Kidney tubule cell (primary cell): ENCODE measurements around the gene ITGB1.

Source experiments
- DNase-seq: peaks from one replicate; pipeline ENCODE4 v3.0.0-alpha.2; 2018; ENCODE audit warnings: low spot score

The ITGB1 gene

DNA sequence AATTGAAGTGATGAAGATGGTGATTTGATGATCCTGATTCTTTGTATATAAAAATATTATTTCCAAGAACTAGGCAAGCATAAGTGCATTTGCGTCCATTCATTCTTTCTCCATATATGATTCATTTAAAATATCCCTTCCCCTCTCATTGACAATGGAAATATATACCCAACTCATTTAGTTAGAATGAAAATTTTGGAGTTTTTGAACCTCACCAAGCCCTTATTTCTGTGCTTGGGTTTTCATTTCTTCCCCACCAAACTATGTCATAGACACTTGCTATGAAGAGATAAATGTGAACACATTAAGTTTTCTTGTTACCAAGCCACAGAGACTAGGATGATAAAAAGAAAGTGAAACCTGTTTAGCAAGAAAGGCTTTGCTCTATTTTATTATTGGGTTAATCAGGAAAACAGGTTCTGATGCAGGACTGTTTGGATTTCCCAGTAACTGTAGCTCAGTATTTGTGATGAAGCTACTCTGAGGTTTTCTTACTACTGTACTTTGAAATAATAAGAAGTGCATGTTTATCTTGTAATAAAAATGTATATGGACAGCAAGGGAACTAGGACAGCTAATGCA, 68.3 kb downstream of the ITGB1 start:
- DNase-seq: no peak

DNA sequence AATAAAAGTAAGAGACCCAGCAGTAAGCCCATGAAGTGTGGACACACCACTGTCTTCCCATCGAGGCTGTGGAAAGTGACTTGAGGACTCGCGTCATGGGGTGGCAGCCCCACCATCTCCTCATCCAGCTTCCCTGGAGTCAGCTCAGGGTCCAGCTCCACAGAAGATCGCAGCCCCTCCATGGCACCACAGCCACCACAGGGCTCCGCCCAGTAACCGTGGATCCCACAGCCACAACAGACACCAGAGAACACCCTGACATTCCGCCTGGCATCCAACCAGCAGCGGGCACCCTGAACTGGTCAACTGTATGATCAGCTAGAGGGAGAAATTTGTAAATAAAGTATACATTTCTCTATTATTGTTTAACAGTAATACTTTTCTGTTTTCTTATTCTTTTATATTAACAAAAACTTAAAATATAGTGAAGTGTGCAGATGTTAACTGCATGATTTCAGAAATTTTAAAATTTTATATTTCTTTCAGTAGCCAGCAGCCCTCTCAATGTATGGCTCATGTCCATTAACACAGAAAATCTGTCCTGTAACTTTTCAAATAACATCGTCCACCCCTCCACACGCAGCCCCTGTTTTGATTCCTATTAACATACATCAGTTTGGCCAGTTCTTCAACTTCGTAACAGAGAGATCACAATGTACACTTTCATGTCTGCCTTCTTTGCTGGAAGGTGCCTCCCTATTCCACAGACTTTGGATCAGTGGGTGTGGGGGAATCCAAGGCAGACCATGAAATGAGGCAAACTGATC, 69.7 kb downstream of the ITGB1 start:
- no peak for DNase-seq

DNA sequence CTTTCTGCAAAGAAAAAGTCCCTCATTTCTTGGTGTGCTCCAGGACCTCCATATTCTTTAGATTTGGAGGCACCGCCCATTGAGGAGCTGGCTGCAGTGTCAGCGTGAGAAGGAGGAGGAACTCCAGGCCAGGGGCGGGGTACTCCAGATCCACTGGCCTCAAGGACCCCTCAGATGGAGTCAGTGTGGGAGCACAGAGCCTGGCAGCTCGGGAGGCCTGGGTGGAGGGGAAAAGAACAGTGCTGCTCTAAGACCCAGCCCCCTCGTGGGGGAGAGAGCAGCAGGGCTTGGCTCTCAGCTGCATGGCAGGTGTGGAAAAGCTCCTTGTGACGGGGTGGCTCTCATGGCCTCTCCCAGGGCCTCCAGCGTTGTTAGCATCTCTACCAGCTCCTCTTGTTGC, 70.5 kb downstream of the ITGB1 start:
- no peak for DNase-seq

DNA sequence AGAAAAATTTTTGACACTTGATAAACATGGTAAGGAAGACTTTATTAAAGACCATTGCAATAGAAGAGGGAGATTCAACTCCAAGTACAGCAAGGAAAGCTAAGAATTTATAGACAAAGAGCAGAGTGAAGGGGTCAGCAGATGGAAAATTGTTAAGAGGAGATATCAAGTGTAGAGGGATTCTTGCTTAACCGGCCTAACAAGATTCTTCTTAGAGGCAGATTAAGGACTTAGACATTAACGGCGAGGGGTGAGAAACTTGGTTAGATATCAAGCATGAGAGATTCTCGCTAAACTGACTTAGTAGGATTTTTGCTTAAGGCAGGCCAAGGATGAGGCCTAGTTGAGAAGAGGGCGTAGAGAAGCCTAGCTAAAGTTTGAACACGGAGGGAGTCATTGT, 76.0 kb downstream of the ITGB1 start:
- no peak for DNase-seq

DNA sequence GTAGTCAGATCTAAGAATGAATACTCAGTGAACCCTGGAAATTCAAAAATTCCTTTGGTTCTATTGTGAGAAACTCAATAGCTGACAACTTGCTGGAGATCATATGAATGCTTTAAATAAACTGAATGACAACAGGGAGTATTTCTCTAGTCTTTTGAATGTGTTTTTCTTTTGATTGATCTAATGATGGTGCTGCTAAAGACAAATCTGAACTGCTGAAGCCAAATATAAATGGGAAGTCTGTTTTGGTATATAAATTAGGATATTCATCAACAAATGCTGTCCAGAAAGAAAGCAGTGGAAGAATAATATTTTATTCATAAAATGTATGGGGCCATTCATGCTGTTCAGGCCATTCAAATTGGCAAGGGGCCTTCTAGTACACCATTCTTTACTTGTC, 79.4 kb downstream of the ITGB1 start:
- no peak for DNase-seq

DNA sequence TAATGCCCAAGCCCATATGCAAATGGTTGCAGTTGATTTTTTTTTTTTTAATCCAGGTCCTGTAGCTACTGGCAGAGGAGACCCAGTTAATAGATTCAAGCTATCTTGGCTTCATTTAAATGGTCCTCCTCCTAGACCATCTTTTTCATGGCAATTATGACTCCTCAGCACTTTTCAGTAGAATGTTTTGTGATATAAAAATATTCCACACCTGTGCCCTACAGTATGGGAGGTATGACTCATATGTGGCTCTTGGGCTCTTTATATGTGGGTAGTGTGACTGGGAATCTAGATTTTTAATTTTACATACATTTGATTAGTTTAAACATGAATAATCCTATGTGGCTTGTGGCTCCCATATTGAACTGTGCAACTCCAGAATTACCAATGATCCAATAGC, 80.1 kb downstream of the ITGB1 start:
- DNase-seq: no peak

DNA sequence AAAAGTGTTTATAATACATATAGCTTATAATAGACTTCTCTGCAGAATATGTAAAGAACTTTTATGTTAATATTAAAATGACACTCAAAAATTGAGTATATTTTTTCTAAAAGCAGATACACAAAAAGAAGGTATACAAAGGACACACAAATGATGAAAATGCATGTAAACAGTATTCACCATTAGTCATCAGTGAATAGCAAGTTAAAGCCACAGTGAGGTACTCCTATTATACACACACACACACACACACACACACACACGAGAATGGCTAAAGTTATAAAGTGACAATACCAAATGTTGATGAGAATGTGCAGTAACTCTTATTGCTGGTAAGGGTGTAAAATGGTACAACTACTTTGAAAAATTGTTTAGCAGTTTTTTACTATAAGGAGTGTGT, 92.9 kb downstream of the ITGB1 start:
- DNase-seq: no peak

DNA sequence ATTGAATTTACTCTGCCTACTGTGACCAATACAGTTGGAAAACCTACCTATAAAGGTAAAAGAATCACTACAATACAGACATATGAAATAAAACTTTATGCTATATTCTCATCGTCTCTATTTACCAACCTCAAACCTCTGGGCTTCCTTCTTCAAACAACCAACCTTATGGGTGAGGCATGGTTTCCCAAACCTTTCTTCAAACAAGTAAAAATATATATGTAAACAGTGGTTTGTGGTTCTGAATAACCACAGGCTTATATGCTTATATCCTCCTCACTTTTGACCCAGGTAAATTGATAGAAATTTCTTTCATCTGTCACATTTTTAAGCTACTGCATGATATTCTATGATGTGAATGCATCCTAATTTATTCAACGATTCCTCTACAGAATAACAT, 103.6 kb downstream of the ITGB1 start:
- no peak for DNase-seq

DNA sequence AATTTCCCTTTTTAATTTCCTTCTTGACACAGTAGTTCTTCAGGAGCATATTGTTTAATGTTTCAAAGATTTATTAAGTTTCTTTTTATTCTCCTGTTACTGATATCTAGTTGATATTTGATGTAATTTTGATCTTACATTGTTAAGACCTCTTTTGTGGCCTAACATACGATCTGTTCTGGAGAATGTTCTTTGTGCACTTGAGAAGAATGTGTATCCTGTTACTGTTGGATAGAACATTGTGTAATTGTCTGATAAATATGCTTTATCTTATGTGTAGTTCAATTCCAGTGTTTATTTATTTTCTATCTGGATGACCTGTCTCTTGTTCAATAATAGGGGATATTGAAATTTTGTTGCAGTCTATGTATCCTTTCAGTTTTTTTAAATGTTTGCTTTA, 106.7 kb downstream of the ITGB1 start:
- no peak for DNase-seq
